ENCODE results near the gene DAP. TPM values are rescaled to one million over a fixed set of nuclear protein-coding genes. Genes with fewer than 3 reads are reported as not detected.

The DAP gene
- total and polyA plus RNA-seq, 4 donors, result 36.6 to 122 (median 101) TPM

DNA sequence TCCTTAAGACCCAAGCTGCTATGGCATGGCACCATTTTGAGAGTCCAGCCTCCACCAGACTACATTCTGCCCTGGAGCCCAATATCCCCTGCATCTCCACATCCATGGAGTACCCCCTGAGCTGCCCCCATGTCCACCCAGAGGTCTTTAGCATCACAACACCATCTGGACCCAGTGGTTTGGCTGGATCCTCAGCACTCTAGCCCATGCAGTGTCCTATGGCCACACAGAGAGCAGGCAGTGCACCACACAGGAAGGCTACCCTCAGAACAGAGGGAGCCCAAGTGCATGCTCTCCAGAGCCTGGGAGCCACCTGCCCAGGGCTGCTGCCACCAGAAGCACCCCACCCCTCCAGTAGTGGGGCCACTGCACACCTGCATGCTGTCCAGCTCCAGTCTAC, 18.6 kb upstream of the DAP start:
- no peaks in the 10 kb centered on the region for H3K4me1 ChIP-seq (ENCODE audit: control insufficient read depth in 4 of 4, insufficient read depth in 4 of 4, low read length in 3 of 4)
- H3K36me3 ChIP-seq (ENCODE audit: control insufficient read depth in 4 of 4, insufficient read depth in 3 of 4, low read depth in 1 of 4, low read length in 3 of 4), result no peaks in the 10 kb centered on the region
- no peaks in the 10 kb centered on the region for H3K9me3 ChIP-seq (ENCODE audit: control insufficient read depth in 4 of 4, low read length in 3 of 4)
- H3K9ac ChIP-seq (ENCODE audit: low read depth in 1 of 2, low read length in 2 of 2), result no peak overlapping the region
- H3K27ac ChIP-seq (ENCODE audit: low read depth in 1 of 2, low read length in 2 of 2), result no peak overlapping the region
- no peak for DNase-seq (ENCODE audit: low spot score)
- no peak overlapping the region for H3K4me3 ChIP-seq (ENCODE audit: low read depth in 1 of 3, low read length in 3 of 3)
- no peak for TF ChIP-seq JUND (IDR thresholded peaks at IDR 0.05)
- TF ChIP-seq, protein P1, sequence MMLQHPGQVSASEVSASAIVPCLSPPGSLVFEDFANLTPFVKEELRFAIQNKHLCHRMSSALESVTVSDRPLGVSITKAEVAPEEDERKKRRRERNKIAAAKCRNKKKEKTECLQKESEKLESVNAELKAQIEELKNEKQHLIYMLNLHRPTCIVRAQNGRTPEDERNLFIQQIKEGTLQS (IDR thresholded peaks at IDR 0.05), result no peak
- TF ChIP-seq RAD21 (IDR thresholded peaks at IDR 0.05), result no peak
- TF ChIP-seq HNF4G (IDR thresholded peaks at IDR 0.05), result no peak
- TF ChIP-seq FOXA1 (IDR thresholded peaks at IDR 0.05), result no peak
- no peak for TF ChIP-seq GABPA (IDR thresholded peaks at IDR 0.05 in 1 of 2, conservative IDR thresholded peaks at IDR 0.05 in 1 of 2)
- TF ChIP-seq RXRA (IDR thresholded peaks at IDR 0.05), result no peak
- H3K27me3 ChIP-seq (ENCODE audit: control insufficient read depth in 4 of 4, insufficient read depth in 4 of 4, low read length in 3 of 4), result no peaks in the 10 kb centered on the region

DNA sequence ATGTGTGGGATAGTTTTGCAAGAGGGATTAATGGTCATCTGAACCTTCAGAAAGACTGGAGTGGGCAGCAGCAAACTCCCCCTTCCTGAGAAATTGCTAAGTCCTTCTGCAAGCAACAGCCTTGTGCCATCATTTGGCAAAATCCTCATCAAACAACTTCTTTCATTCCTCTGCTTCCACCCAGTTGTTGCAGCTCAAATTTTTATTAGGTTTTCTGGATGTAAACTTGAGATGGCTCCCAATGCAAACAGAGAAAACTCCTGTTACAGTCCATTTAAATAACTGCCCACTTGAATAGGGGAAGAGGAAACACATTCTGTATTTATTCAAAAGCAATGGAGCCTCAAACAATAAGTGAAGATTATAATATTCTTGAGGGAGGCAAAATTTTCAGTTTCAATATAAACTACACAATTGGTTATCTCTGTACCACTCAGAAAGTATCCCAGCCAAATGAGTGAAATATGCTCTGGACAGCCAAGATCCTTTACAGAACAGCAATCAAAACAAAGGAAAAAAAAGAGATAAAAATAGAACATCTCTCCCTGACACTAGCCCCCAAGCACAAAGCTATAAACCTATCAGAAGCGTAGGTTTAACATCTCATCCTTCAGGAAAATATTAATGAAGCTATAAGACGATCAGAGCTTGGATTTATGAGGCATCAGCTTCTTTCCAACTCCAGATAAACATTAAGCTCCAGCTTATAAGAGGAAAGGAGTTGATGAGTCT, 17.3 kb upstream of the DAP start:
- no peak overlapping the region for H3K4me3 ChIP-seq (ENCODE audit: low read depth in 1 of 3, low read length in 3 of 3)
- no peaks in the 10 kb centered on the region for H3K4me1 ChIP-seq (ENCODE audit: control insufficient read depth in 4 of 4, insufficient read depth in 4 of 4, low read length in 3 of 4)
- H3K27me3 ChIP-seq (ENCODE audit: control insufficient read depth in 4 of 4, insufficient read depth in 4 of 4, low read length in 3 of 4), result no peaks in the 10 kb centered on the region
- TF ChIP-seq TAF1 (conservative IDR thresholded peaks at IDR 0.05) (no peak), YY1 (IDR thresholded peaks at IDR 0.05) (no peak), HNF4G (IDR thresholded peaks at IDR 0.05) (no peak), FOXA2 (IDR thresholded peaks at IDR 0.05) (no peak), EGR1 (IDR thresholded peaks at IDR 0.05; ENCODE audit: low read depth in 2 of 2) (no peak), RAD21 (IDR thresholded peaks at IDR 0.05) (no peak), SP1 (IDR thresholded peaks at IDR 0.05) (no peak), GABPA (IDR thresholded peaks at IDR 0.05 in 1 of 2, conservative IDR thresholded peaks at IDR 0.05 in 1 of 2) (no peak), JUND (IDR thresholded peaks at IDR 0.05) (no peak)
- TF ChIP-seq, protein P2, sequence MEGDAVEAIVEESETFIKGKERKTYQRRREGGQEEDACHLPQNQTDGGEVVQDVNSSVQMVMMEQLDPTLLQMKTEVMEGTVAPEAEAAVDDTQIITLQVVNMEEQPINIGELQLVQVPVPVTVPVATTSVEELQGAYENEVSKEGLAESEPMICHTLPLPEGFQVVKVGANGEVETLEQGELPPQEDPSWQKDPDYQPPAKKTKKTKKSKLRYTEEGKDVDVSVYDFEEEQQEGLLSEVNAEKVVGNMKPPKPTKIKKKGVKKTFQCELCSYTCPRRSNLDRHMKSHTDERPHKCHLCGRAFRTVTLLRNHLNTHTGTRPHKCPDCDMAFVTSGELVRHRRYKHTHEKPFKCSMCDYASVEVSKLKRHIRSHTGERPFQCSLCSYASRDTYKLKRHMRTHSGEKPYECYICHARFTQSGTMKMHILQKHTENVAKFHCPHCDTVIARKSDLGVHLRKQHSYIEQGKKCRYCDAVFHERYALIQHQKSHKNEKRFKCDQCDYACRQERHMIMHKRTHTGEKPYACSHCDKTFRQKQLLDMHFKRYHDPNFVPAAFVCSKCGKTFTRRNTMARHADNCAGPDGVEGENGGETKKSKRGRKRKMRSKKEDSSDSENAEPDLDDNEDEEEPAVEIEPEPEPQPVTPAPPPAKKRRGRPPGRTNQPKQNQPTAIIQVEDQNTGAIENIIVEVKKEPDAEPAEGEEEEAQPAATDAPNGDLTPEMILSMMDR (IDR thresholded peaks at IDR 0.05; ENCODE audit: low read depth, low read length, missing input control), result no peak
- TF ChIP-seq, protein P3, sequence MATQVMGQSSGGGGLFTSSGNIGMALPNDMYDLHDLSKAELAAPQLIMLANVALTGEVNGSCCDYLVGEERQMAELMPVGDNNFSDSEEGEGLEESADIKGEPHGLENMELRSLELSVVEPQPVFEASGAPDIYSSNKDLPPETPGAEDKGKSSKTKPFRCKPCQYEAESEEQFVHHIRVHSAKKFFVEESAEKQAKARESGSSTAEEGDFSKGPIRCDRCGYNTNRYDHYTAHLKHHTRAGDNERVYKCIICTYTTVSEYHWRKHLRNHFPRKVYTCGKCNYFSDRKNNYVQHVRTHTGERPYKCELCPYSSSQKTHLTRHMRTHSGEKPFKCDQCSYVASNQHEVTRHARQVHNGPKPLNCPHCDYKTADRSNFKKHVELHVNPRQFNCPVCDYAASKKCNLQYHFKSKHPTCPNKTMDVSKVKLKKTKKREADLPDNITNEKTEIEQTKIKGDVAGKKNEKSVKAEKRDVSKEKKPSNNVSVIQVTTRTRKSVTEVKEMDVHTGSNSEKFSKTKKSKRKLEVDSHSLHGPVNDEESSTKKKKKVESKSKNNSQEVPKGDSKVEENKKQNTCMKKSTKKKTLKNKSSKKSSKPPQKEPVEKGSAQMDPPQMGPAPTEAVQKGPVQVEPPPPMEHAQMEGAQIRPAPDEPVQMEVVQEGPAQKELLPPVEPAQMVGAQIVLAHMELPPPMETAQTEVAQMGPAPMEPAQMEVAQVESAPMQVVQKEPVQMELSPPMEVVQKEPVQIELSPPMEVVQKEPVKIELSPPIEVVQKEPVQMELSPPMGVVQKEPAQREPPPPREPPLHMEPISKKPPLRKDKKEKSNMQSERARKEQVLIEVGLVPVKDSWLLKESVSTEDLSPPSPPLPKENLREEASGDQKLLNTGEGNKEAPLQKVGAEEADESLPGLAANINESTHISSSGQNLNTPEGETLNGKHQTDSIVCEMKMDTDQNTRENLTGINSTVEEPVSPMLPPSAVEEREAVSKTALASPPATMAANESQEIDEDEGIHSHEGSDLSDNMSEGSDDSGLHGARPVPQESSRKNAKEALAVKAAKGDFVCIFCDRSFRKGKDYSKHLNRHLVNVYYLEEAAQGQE (IDR thresholded peaks at IDR 0.05), result no peak
- TF ChIP-seq, protein P1 (IDR thresholded peaks at IDR 0.05), result no peak
- no peak for DNase-seq (ENCODE audit: low spot score)
- H3K36me3 ChIP-seq (ENCODE audit: control insufficient read depth in 4 of 4, insufficient read depth in 3 of 4, low read depth in 1 of 4, low read length in 3 of 4), result no peaks in the 10 kb centered on the region
- H3K27ac ChIP-seq (ENCODE audit: low read depth in 1 of 2, low read length in 2 of 2), result no peak overlapping the region
- H3K9me3 ChIP-seq (ENCODE audit: control insufficient read depth in 4 of 4, low read length in 3 of 4), result no peaks in the 10 kb centered on the region
- WGBS, result 68% methylated on average over 2 of the region's 2 CpGs
- no peak overlapping the region for H3K9ac ChIP-seq (ENCODE audit: low read depth in 1 of 2, low read length in 2 of 2)
